ENCODE data around the gene CCDC149.

The CCDC149 gene

GRCh38 chr4:24795666-24796381 is 117.0 kb downstream of the CCDC149 start:
- TF ChIP-seq CTCF (conservative IDR thresholded peaks at IDR 0.05; ENCODE audit: low read depth, low read length): no peak
- DNase-seq (ENCODE audit: low read depth): no peak
- peak overlapping the region; percentile 38 for H3K4me3 ChIP-seq (ENCODE audit: low read depth, low read length)

- DNase-seq (ENCODE audit: low read depth): peak; percentile 92
- TF ChIP-seq CTCF (conservative IDR thresholded peaks at IDR 0.05; ENCODE audit: low read depth, low read length): no peak
- peak within 1 kb of the TSS; percentile 38 for H3K4me3 ChIP-seq (ENCODE audit: low read depth, low read length)
These were observed 117.8 kb downstream of the CCDC149 start, which contains the start of gene SOD3 for GRCh38 chr4:24794916-24795665. Gene SOD3 (plus strand): TSS chr4:24795573. CDS start chr4:24799522, 3,949 bp downstream.

- H3K4me3 ChIP-seq (ENCODE audit: low read depth, low read length): no peak overlapping the region
- no peak for TF ChIP-seq CTCF (conservative IDR thresholded peaks at IDR 0.05; ENCODE audit: low read depth, low read length)
- peak; percentile 36 for DNase-seq (ENCODE audit: low read depth)
These were observed 118.4 kb downstream of the CCDC149 start for GRCh38 chr4:24794480-24794879.

GRCh38 chr4:24794051-24794450 is 118.8 kb downstream of the CCDC149 start:
- no peak for DNase-seq (ENCODE audit: low read depth)
- H3K4me3 ChIP-seq (ENCODE audit: low read depth, low read length): no peak overlapping the region
- no peak for TF ChIP-seq CTCF (conservative IDR thresholded peaks at IDR 0.05; ENCODE audit: low read depth, low read length)

- no peak overlapping the region for H3K4me3 ChIP-seq (ENCODE audit: low read depth, low read length)
- TF ChIP-seq CTCF (conservative IDR thresholded peaks at IDR 0.05; ENCODE audit: low read depth, low read length): peak; percentile 65
- peak; percentile 50 for DNase-seq (ENCODE audit: low read depth)
These were observed 119.4 kb downstream of the CCDC149 start for GRCh38 chr4:24793219-24794005.

- TF ChIP-seq CTCF (conservative IDR thresholded peaks at IDR 0.05; ENCODE audit: low read depth, low read length): no peak
- no peak overlapping the region for H3K4me3 ChIP-seq (ENCODE audit: low read depth, low read length)
- no peak for DNase-seq (ENCODE audit: low read depth)
These were observed 120.3 kb downstream of the CCDC149 start for GRCh38 chr4:24792552-24792951.
